Inferior parietal cortex (tissue), 1 donor: ENCODE results near the gene ZNF516.

Experiments
- DNase-seq: peaks from one replicate; pipeline ENCODE4 v3.0.0-alpha.2; 2016; ENCODE audit errors: extremely low spot score

The ZNF516 gene

GRCh38 chr18:76468345-76469304 is 26.4 kb downstream of the ZNF516 start:
- DNase-seq: no peak

- DNase-seq: no peak
These were observed 27.5 kb downstream of the ZNF516 start for GRCh38 chr18:76467371-76468190.

GRCh38 chr18:76466410-76466991 is 28.5 kb downstream of the ZNF516 start:
- no peak for DNase-seq

GRCh38 chr18:76465630-76466409 is 29.2 kb downstream of the ZNF516 start:
- no peak for DNase-seq

- no peak for DNase-seq
These were observed 30.5 kb downstream of the ZNF516 start for GRCh38 chr18:76464281-76465259.

GRCh38 chr18:76463872-76464271 is 31.2 kb downstream of the ZNF516 start:
- no peak for DNase-seq

GRCh38 chr18:76463358-76463757 is 31.7 kb downstream of the ZNF516 start:
- no peak for DNase-seq

- no peak for DNase-seq
These were observed 32.7 kb downstream of the ZNF516 start for GRCh38 chr18:76462326-76462694.

GRCh38 chr18:76461692-76462325 is 33.2 kb downstream of the ZNF516 start:
- no peak for DNase-seq

- DNase-seq: no peak
These were observed 33.9 kb downstream of the ZNF516 start for GRCh38 chr18:76461148-76461547.

- DNase-seq: no peak
These were observed 34.6 kb downstream of the ZNF516 start for GRCh38 chr18:76460482-76460881.

GRCh38 chr18:76459687-76460350 is 35.2 kb downstream of the ZNF516 start:
- DNase-seq: no peak

- no peak for DNase-seq
These were observed 35.7 kb downstream of the ZNF516 start for GRCh38 chr18:76459312-76459686.

GRCh38 chr18:76458522-76459311 is 36.3 kb downstream of the ZNF516 start:
- no peak for DNase-seq

GRCh38 chr18:76457957-76458356 is 37.1 kb downstream of the ZNF516 start:
- no peak for DNase-seq

- DNase-seq: no peak
These were observed 37.6 kb downstream of the ZNF516 start for GRCh38 chr18:76457475-76457874.

- DNase-seq: no peak
These were observed 38.2 kb downstream of the ZNF516 start for GRCh38 chr18:76456823-76457222.

GRCh38 chr18:76456018-76456750 is 38.9 kb downstream of the ZNF516 start:
- no peak for DNase-seq
